GM12874 (cell line): ENCODE results near the gene LIG1.

Experiments
- CTCF ChIP-seq: IDR thresholded peaks from 2 replicates; pipeline ENCODE4 v1.5.1; 2011; ENCODE audit warnings: low read depth, mild to moderate bottlenecking, control low read depth, low read length, moderate library complexity; ENCODE audit not compliant: insufficient read depth

The LIG1 gene

DNA sequence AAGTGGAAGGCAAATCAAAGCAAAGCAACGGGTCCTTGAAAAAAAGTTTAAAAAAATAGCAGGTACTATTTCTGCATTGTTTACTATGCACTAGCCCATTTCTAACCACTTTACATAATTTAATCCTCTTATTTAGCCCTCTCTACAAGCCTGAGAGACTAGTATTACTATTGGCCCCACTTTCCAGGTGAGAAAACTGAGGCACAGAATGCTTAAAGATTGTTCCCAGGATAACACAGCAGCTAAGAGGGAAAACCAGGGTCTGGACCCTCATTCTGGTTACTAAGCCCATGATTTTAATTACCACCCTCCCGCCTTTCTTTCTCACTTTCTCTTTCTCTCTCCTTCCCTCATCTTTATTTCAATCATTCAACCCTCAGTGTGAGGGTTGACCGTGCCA is 6.1 kb upstream of the LIG1 start:
- no peak for TF ChIP-seq CTCF

DNA sequence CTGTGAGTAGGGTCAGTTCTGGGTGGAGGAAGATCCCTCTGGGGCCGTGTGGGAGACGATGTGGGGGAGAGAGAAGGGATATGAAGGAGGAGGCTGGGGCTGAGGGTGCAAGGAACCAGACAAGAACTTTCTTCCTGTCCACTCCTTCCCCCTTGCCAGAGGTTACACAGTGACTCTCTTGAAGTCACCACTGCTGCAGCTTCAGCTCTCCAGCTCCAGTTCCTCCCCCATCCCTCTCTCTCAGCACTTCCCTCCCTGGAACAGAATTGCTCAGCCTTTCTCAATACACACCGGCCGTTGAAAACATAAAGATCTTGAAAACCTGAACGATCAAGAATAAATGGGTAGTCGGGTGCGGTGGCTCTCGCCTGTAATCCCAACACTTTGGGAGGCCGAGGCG is 5.4 kb upstream of the LIG1 start:
- no peak for TF ChIP-seq CTCF

- no peak for TF ChIP-seq CTCF
Measured at GRCh38 chr19:48174445-48175030, 4.4 kb upstream of the LIG1 start.

DNA sequence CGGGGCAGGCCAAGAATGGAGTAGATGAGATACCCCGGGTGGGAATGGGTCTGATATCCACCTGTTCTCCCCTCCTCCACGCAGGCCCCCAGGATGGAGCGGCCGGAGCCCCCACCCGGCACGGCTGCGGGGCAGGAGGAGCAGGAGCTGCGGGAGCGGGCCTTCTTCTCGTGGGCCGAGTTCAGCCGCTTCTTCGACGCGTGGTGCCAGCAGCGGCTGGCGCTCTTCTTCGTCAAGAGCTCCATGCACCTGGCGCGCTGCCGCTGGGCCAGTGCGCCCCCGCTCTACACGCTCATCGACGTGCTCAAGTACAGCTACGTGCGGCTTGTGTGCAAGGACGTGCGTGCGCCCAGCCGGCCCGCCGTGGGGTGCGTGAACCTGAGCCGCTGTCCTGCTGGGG is 1.6 kb upstream of the LIG1 start:
- no peak for TF ChIP-seq CTCF

- TF ChIP-seq CTCF: no peak
Measured at GRCh38 chr19:48170817-48171347, 738 bp upstream of the LIG1 start.

DNA sequence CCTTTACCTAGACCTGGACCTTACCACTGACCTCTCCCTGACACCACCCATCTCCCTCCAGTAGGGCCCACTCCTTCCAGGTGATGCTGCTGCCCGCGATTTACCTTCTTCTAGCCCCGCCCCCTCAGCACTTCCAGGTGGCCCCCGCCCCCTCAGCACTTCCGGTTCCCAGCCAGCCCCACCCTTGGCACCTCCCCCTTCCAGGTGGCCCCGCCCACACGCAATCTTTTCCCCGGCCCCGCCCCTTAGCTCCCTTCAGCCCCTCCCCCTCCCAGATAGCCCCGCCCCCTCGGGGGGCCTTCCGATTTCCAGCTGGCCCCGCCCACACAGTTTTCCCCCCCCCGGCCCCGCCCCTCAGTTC is 586 bp downstream of the LIG1 start:
- TF ChIP-seq CTCF: no peak

DNA sequence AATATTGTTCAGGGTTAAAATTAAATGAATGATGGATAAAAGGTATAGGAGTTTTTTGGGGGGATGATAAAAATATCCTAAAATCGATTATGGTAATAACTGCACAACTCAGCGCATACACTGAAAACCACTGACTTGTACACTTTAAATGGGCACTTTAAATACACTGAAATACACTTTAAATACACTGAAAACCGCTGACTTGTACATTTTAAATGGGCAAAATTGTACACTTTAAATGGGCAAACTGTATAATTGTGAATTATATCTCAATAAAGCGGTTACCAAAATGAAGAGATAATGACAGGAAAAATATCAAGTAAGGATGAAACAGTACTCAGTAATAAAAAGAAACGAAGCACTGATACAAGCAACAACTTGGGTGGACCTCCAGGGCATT is 1.5 kb downstream of the LIG1 start:
- no peak for TF ChIP-seq CTCF
